Measurements from ENCODE around the gene KCNQ2.

Gene KCNQ2

GRCh38 chr20:63356931-63357879 lies 115.2 kb downstream of the KCNQ2 start:
- no peak for ATAC-seq

GRCh38 chr20:63356511-63356910 lies 115.9 kb downstream of the KCNQ2 start:
- TF ChIP-seq RARB (CRISPR knock-in tag; IDR thresholded peaks at IDR 0.05) (no peak), ZNF70 (CRISPR knock-in tag; IDR thresholded peaks at IDR 0.05) (no peak), ARNTL (CRISPR knock-in tag; IDR thresholded peaks at IDR 0.05; ENCODE audit: borderline replicate concordance, low read depth) (no peak), ESRRG (CRISPR knock-in tag; IDR thresholded peaks at IDR 0.05) (no peak), TOX (CRISPR knock-in tag; IDR thresholded peaks at IDR 0.05; ENCODE audit: borderline replicate concordance) (no peak), ZFP3 (CRISPR knock-in tag; IDR thresholded peaks at IDR 0.05) (no peak), CREB5 (CRISPR knock-in tag; IDR thresholded peaks at IDR 0.05; ENCODE audit: low read depth) (no peak), ISL1 (CRISPR knock-in tag; IDR thresholded peaks at IDR 0.05) (no peak), SNAI2 (CRISPR knock-in tag; IDR thresholded peaks at IDR 0.05) (no peak)
- ATAC-seq, result no peak

More at GRCh38 chr20:63356931-63357879, 115.2 kb downstream of the KCNQ2 start:
- TF ChIP-seq BACH2 (CRISPR knock-in tag; IDR thresholded peaks at IDR 0.05; ENCODE audit: borderline replicate concordance) (no peak), SNAI2 (CRISPR knock-in tag; IDR thresholded peaks at IDR 0.05) (no peak), CREB5 (CRISPR knock-in tag; IDR thresholded peaks at IDR 0.05; ENCODE audit: low read depth) (no peak), OSR1 (CRISPR knock-in tag; IDR thresholded peaks at IDR 0.05) (no peak), TSHZ2 (CRISPR knock-in tag; IDR thresholded peaks at IDR 0.05) (no peak), GLIS3 (CRISPR knock-in tag; IDR thresholded peaks at IDR 0.05) (no peak), PPARA (CRISPR knock-in tag; IDR thresholded peaks at IDR 0.05; ENCODE audit: borderline replicate concordance) (no peak)

- TF ChIP-seq GLIS3 (CRISPR knock-in tag; IDR thresholded peaks at IDR 0.05), result no peak
- ATAC-seq, result no peak
Measured at GRCh38 chr20:63355781-63356295, 116.6 kb downstream of the KCNQ2 start.

- no peak for ATAC-seq
- no peak for TF ChIP-seq ZNF8 (CRISPR knock-in tag; IDR thresholded peaks at IDR 0.05)
- TF ChIP-seq ZNF70 (CRISPR knock-in tag; IDR thresholded peaks at IDR 0.05), result no peak
- no peak for TF ChIP-seq ZNF565 (CRISPR knock-in tag; conservative IDR thresholded peaks at IDR 0.05; ENCODE audit: low read depth)
- TF ChIP-seq CREB5 (CRISPR knock-in tag; IDR thresholded peaks at IDR 0.05; ENCODE audit: low read depth), result no peak
- no peak for TF ChIP-seq TSHZ2 (CRISPR knock-in tag; IDR thresholded peaks at IDR 0.05)
- no peak for TF ChIP-seq ZFP3 (CRISPR knock-in tag; IDR thresholded peaks at IDR 0.05)
- no peak for TF ChIP-seq ZC3H10 (CRISPR knock-in tag; IDR thresholded peaks at IDR 0.05)
- TF ChIP-seq ESRRG (CRISPR knock-in tag; IDR thresholded peaks at IDR 0.05), result no peak
- no peak for TF ChIP-seq TCF4 (CRISPR knock-in tag; IDR thresholded peaks at IDR 0.05; ENCODE audit: borderline replicate concordance)
- TF ChIP-seq ZFP30 (CRISPR knock-in tag; IDR thresholded peaks at IDR 0.05), result no peak
- no peak for TF ChIP-seq BACH2 (CRISPR knock-in tag; IDR thresholded peaks at IDR 0.05; ENCODE audit: borderline replicate concordance)
- TF ChIP-seq ISL1 (CRISPR knock-in tag; IDR thresholded peaks at IDR 0.05), result no peak
- TF ChIP-seq CSDC2 (CRISPR knock-in tag; IDR thresholded peaks at IDR 0.05), result no peak
- no peak for TF ChIP-seq OSR1 (CRISPR knock-in tag; IDR thresholded peaks at IDR 0.05)
- no peak for TF ChIP-seq ARNTL (CRISPR knock-in tag; IDR thresholded peaks at IDR 0.05; ENCODE audit: borderline replicate concordance, low read depth)
- no peak for TF ChIP-seq SNAI2 (CRISPR knock-in tag; IDR thresholded peaks at IDR 0.05)
Measured at GRCh38 chr20:63354636-63355350, 117.7 kb downstream of the KCNQ2 start.

Measured in SK-N-SH treated with all-trans-retinoic acid at 6 μM for 48 hours (cell line).